ENCODE data around the gene ESRRB. TPM values are rescaled to one million over a fixed set of nuclear protein-coding genes. Genes with fewer than 3 reads are reported as not detected.
"Not testable (repeated sequence)": the region's sequence is repeated elsewhere in the genome, so short reads cannot be mapped to it uniquely, and the experiment has no call there.

ESRRB gene
- total and polyA plus RNA-seq, 8 donors: 0.58 to 4.6 (median 3.8) TPM; not detected in 2

- DNase-seq: no peak
- WGBS, 5 donors: 54 to 86% (median 78%) methylated on average over 3 to 4 of the region's 4 CpGs
- no peak overlapping the region for H3K27ac ChIP-seq
- H3K9me3 ChIP-seq: peaks cover 0 to 15% (median 10%) of the 10 kb centered on the region in 4 donors
- peaks cover 0 to 18% (median 0%) of the 10 kb centered on the region in 3 donors for H3K27me3 ChIP-seq
- H3K36me3 ChIP-seq: no peaks in the 10 kb centered on the region
- intact Hi-C loops (cut with DNase I; ENCODE audit: low total_unique reads): no loop called here
- no peaks in the 10 kb centered on the region for H3K4me1 ChIP-seq
- H3K4me3 ChIP-seq: no peak overlapping the region
- no peak for TF ChIP-seq POLR2A (IDR thresholded peaks at IDR 0.05)
- TF ChIP-seq EP300 (IDR thresholded peaks at IDR 0.05): no peak
- no peak for TF ChIP-seq POLR2AphosphoS5 (IDR thresholded peaks at IDR 0.05)
- no peak for TF ChIP-seq CTCF (IDR thresholded peaks at IDR 0.05)
Observed at GRCh38 chr14:76518366-76518765, 142.4 kb downstream of the ESRRB start.

GRCh38 chr14:76525106-76525821, 149.3 kb downstream of the ESRRB start:
- 27 to 51% (median 32%) methylated on average over 3 of the region's 3 CpGs for WGBS, 5 donors
- TF ChIP-seq POLR2AphosphoS5 (IDR thresholded peaks at IDR 0.05): no peak
- no peak for TF ChIP-seq CTCF (IDR thresholded peaks at IDR 0.05)
- no peak for TF ChIP-seq EP300 (IDR thresholded peaks at IDR 0.05)
- no peak for TF ChIP-seq POLR2A (IDR thresholded peaks at IDR 0.05)
- Histone ChIP-seq H3K4me3 (no peak overlapping the region), H3K9me3 (peaks cover 0 to 15% (median 10%) of the 10 kb centered on the region in 4 donors), H3K36me3 (no peaks in the 10 kb centered on the region), H3K27me3 (peaks cover 0 to 7% (median 0%) of the 10 kb centered on the region in 3 donors), H3K27ac (no peak overlapping the region), H3K4me1 (no peaks in the 10 kb centered on the region)
- intact Hi-C loops (cut with DNase I; ENCODE audit: low total_unique reads): no loop called here
- DNase-seq: no peak

- 65 to 87% (median 74%) methylated on average over 3 of the region's 3 CpGs for WGBS, 5 donors
- DNase-seq: no peak
- Histone ChIP-seq H3K4me3 (no peak overlapping the region), H3K27me3 (peaks cover 0 to 6% (median 0%) of the 10 kb centered on the region in 3 donors), H3K4me1 (no peaks in the 10 kb centered on the region), H3K36me3 (no peaks in the 10 kb centered on the region), H3K9me3 (no peaks in the 10 kb centered on the region), H3K27ac (no peak overlapping the region)
- TF ChIP-seq POLR2AphosphoS5 (IDR thresholded peaks at IDR 0.05): no peak
- TF ChIP-seq EP300 (IDR thresholded peaks at IDR 0.05): no peak
- no peak for TF ChIP-seq POLR2A (IDR thresholded peaks at IDR 0.05)
- intact Hi-C loops (cut with DNase I; ENCODE audit: low total_unique reads): no loop called here
Observed at GRCh38 chr14:76531085-76531484, 155.1 kb downstream of the ESRRB start.

- Histone ChIP-seq H3K27ac (no peak overlapping the region), H3K4me1 (no peaks in the 10 kb centered on the region), H3K36me3 (no peaks in the 10 kb centered on the region), H3K27me3 (peaks cover 0 to 6% (median 0%) of the 10 kb centered on the region in 3 donors), H3K4me3 (no peak overlapping the region), H3K9me3 (no peaks in the 10 kb centered on the region)
- intact Hi-C loops (cut with DNase I; ENCODE audit: low total_unique reads): no loop called here
- 71 to 75% (median 72%) methylated on average over 15 of the region's 15 CpGs for WGBS, 5 donors
- no peak for TF ChIP-seq EP300 (IDR thresholded peaks at IDR 0.05)
- no peak for TF ChIP-seq CTCF (IDR thresholded peaks at IDR 0.05)
- no peak for TF ChIP-seq POLR2A (IDR thresholded peaks at IDR 0.05)
- TF ChIP-seq POLR2AphosphoS5 (IDR thresholded peaks at IDR 0.05): no peak
- DNase-seq: no peak
Observed at GRCh38 chr14:76531821-76532318, 155.9 kb downstream of the ESRRB start.

- peaks cover 0 to 17% (median 0%) of the 10 kb centered on the region in 3 donors for H3K27me3 ChIP-seq
- intact Hi-C loops (cut with DNase I; ENCODE audit: low total_unique reads); H3K4me1 ChIP-seq; H3K27ac ChIP-seq; H3K4me3 ChIP-seq; H3K36me3 ChIP-seq; H3K9me3 ChIP-seq; DNase-seq: not testable (repeated sequence)
- WGBS, 5 donors: 95 to 98% (median 97%) methylated on average over 18 to 24 of the region's 25 CpGs
Observed at GRCh38 chr14:76536636-76537035, 160.7 kb downstream of the ESRRB start.

Data from stomach (tissue), 9 donors.